WTC11 (cell line): ENCODE results near the gene RFTN2.

Experiments
- CTCF ChIP-seq: fragments of 200-600 bp; IDR thresholded peaks from 2 replicates; pipeline ENCODE4 v1.8.0; 2022; ENCODE audit warnings: antibody characterized with exemption
- TF ChIP-seq, protein P1 (sequence below): sonication (generic); formaldehyde crosslinking; IDR thresholded peaks from 2 replicates; pipeline ENCODE4 v1.8.0; 2022; ENCODE audit warnings: mild to moderate bottlenecking, missing genetic modification reagents
- TF ChIP-seq, protein P2 (sequence below): sonication (generic); formaldehyde crosslinking; IDR thresholded peaks from 2 replicates; pipeline ENCODE4 v1.8.0; 2022; ENCODE audit warnings: mild to moderate bottlenecking, missing genetic modification reagents

DNA sequence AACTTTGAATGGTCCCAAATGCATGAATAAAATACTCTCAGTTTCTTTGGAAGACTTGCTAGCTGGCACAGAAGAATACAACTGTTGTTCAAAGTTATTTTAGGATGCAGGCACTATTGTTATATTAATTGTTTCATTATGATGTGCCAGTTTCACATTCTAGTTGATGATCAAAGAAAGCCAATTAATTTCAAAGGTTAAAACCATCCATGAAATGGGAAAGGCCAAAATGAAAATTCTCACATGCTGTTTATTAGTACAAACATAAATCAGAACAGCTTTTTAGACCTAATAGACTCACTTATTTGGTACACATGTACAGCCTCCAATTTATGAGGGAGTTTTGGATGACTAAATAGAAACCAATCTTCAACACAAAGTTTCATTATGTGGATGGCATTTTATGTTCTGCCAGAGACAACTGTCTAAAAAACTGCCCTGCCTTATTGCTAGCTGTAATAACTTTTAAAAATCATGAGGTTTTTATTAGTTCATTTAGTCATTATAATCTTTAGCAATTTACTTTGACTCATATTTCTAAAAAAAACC lies 42.2 kb downstream of the RFTN2 start:
- TF ChIP-seq, protein P1, sequence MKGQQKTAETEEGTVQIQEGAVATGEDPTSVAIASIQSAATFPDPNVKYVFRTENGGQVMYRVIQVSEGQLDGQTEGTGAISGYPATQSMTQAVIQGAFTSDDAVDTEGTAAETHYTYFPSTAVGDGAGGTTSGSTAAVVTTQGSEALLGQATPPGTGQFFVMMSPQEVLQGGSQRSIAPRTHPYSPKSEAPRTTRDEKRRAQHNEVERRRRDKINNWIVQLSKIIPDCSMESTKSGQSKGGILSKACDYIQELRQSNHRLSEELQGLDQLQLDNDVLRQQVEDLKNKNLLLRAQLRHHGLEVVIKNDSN = no peak
- TF ChIP-seq CTCF = no peak
- TF ChIP-seq, protein P2, sequence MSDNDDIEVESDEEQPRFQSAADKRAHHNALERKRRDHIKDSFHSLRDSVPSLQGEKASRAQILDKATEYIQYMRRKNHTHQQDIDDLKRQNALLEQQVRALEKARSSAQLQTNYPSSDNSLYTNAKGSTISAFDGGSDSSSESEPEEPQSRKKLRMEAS (CRISPR knock-in tag) = no peak
